GM23248 (cell line): ENCODE results near the gene THADA. TPM values are rescaled to one million over a fixed set of nuclear protein-coding genes. Genes with fewer than 3 reads are reported as not detected.

ENCODE experiments used
- DNase-seq: peaks from one replicate; pipeline ENCODE4 v3.0.0-alpha.2; 2015
- H2AFZ ChIP-seq: fragments of 200-600 bp; sonication (generic); 2 replicates; pipeline ENCODE4 v1.6.1; 2016; ENCODE audit warnings: antibody characterized with exemption
- H3F3A ChIP-seq: fragments of 200-600 bp; sonication (generic); 2 replicates; pipeline ENCODE4 v1.6.1; 2016; ENCODE audit warnings: mild to moderate bottlenecking, antibody characterized with exemption, mixed run types; ENCODE audit not compliant: insufficient read depth
- H3K27ac ChIP-seq: fragments of 200-600 bp; sonication (generic); 2 replicates; pipeline ENCODE4 v1.5.1; 2016; ENCODE audit warnings: mild to moderate bottlenecking
- H3K27me3 ChIP-seq: fragments of 200-600 bp; sonication (generic); replicated peaks from 2 replicates; pipeline ENCODE4 v1.6.1; 2016; ENCODE audit warnings: mild to moderate bottlenecking; ENCODE audit not compliant: insufficient read depth
- H3K36me3 ChIP-seq: fragments of 200-600 bp; sonication (generic); 2 replicates; pipeline ENCODE4 v1.6.1; 2016; ENCODE audit warnings: low read depth, mild to moderate bottlenecking
- H3K4me1 ChIP-seq: fragments of 200-600 bp; sonication (generic); 2 replicates; pipeline ENCODE4 v1.6.1; 2016; ENCODE audit warnings: mild to moderate bottlenecking; ENCODE audit not compliant: insufficient read depth
- H3K4me2 ChIP-seq: fragments of 200-600 bp; sonication (generic); one replicate; pipeline ENCODE4 v1.6.1; 2016; ENCODE audit warnings: mild to moderate bottlenecking; ENCODE audit not compliant: unreplicated experiment
- H3K4me3 ChIP-seq: fragments of 200-600 bp; sonication (generic); 2 replicates; pipeline ENCODE4 v1.5.1; 2016; ENCODE audit warnings: mild to moderate bottlenecking
- H3K79me2 ChIP-seq: fragments of 200-600 bp; sonication (generic); 2 replicates; pipeline ENCODE4 v1.6.1; 2016; ENCODE audit warnings: mild to moderate bottlenecking; ENCODE audit not compliant: insufficient read depth
- H3K9ac ChIP-seq: fragments of 200-600 bp; sonication (generic); 2 replicates; pipeline ENCODE4 v1.6.1; 2016; ENCODE audit warnings: mild to moderate bottlenecking
- H3K9me2 ChIP-seq: fragments of 200-600 bp; sonication (generic); 2 replicates; pipeline ENCODE4 v1.6.1; 2016; ENCODE audit warnings: mixed run types, mild to moderate bottlenecking, moderate library complexity; ENCODE audit not compliant: insufficient read depth
- H3K9me3 ChIP-seq: fragments of 200-600 bp; sonication (generic); one replicate; pipeline ENCODE4 v1.6.1; 2017; ENCODE audit warnings: low read depth
- H4K20me1 ChIP-seq: fragments of 200-600 bp; sonication (generic); 2 replicates; pipeline ENCODE4 v1.6.0; 2016; ENCODE audit not compliant: insufficient read depth
- EZH2 ChIP-seq: fragments of 200-600 bp; sonication (generic); IDR thresholded peaks from 2 replicates; pipeline ENCODE4 v1.6.1; 2018; ENCODE audit warnings: antibody characterized with exemption, mild to moderate bottlenecking; ENCODE audit not compliant: insufficient read depth, poor library complexity, severe bottlenecking
- EZH2phosphoT487 ChIP-seq: fragments of 200-600 bp; sonication (generic); IDR thresholded peaks from 2 replicates; pipeline ENCODE4 v1.6.1; 2018; ENCODE audit warnings: antibody characterized with exemption, moderate library complexity, mild to moderate bottlenecking, low read depth; ENCODE audit not compliant: insufficient read depth
- WGBS, 2 experiments: methylation state at CpG; one replicate each; pipeline ENCODE4 v1.1.6; 2015 to 2017; ENCODE audit warnings: low lambda C conversion rate in 2 of 2, low coverage in 1 of 2; ENCODE audit errors: missing lambda C conversion rate in 2 of 2; 5-methylcytosine and 5-hydroxymethylcytosine counted together
- in situ Hi-C: fragments of 300-500 bp; cut with MboI; formaldehyde crosslinking; loops from 2 replicates; pipeline ENCODE4 v1.15.0; 2020
- polyA plus RNA-seq: library from polyadenylated mRNA; unstranded; fragments of >200 nt; fragmentation: Nextera tagmentation; extraction: Ambion mirVana; gene quantifications from 2 replicates; pipeline ENCODE4 v1.2.1, GENCODE V29; 2016
- total RNA-seq: library from RNA; depleted of rRNA; stranded (reverse); fragments of >200 nt; shearing (Covaris generic); gene quantifications from 2 replicates; pipeline ENCODE4 v1.2.3, GENCODE V29; 2014

Gene THADA
- total and polyA plus RNA-seq, 2 experiments from 2014 or later: 14.1 to 15.8 TPM

- no peak for DNase-seq
- Histone ChIP-seq H3K9ac (no peak overlapping the region), H2AFZ (no peak overlapping the region), H3F3A (peaks cover 30% of the 10 kb centered on the region), H3K9me3 (no peaks in the 10 kb centered on the region), H3K27ac (no peak overlapping the region), H3K4me2 (peak overlapping the region; percentile 80), H3K36me3 (no peaks in the 10 kb centered on the region), H4K20me1 (no peaks in the 10 kb centered on the region), H3K9me2 (no peaks in the 10 kb centered on the region), H3K4me3 (no peak overlapping the region), H3K4me1 (peaks cover 36% of the 10 kb centered on the region), H3K27me3 (no peaks in the 10 kb centered on the region), H3K79me2 (no peaks in the 10 kb centered on the region)
- TF ChIP-seq EZH2phosphoT487 (no peak), EZH2 (no peak)
- 92 to 96% methylated on average over 3 of the region's 3 CpGs for WGBS, 2 experiments
- in situ Hi-C loops: no loop called here
Measured at GRCh38 chr2:43469094-43469493, 126.7 kb downstream of the THADA start.

DNA sequence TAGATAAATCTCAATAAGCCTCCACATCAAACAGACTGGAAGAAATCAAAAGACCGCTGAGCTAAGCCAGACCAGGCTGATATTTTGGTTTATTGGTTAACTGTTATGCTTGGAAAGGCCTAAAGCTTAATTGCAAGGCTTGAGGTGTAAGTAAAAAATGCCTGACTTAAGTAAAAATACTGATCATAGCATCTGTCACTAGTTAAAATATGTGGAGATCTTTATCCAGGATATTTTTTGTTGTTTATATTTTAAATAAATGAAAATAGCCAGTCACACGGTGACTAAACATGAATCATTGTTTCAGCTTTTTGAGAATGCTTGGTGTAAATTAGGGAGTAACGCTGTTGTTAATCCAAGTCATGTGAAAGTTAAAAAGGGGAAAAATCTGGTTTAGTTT is 127.9 kb downstream of the THADA start:
- in situ Hi-C loops: no loop called here
- 0 to 4% methylated on average over 3 of the region's 3 CpGs for WGBS, 2 experiments
- no peaks in the 10 kb centered on the region for H3K79me2 ChIP-seq
- H3F3A ChIP-seq: peaks cover 40% of the 10 kb centered on the region
- H2AFZ ChIP-seq: no peak overlapping the region
- H3K9me3 ChIP-seq: no peaks in the 10 kb centered on the region
- H4K20me1 ChIP-seq: no peaks in the 10 kb centered on the region
- DNase-seq: peak; percentile 81
- H3K4me1 ChIP-seq: peaks cover 48% of the 10 kb centered on the region
- peak overlapping the region; percentile 21 for H3K4me3 ChIP-seq
- peak overlapping the region; percentile 15 for H3K9ac ChIP-seq
- H3K36me3 ChIP-seq: no peaks in the 10 kb centered on the region
- no peaks in the 10 kb centered on the region for H3K9me2 ChIP-seq
- H3K27ac ChIP-seq: peak overlapping the region; percentile 78
- H3K4me2 ChIP-seq: peak overlapping the region; percentile 80
- no peak for TF ChIP-seq EZH2
- TF ChIP-seq EZH2phosphoT487: 0 out of 2 replicates have a peak, but pooled peaks have one; percentile 32
- no peaks in the 10 kb centered on the region for H3K27me3 ChIP-seq

DNA sequence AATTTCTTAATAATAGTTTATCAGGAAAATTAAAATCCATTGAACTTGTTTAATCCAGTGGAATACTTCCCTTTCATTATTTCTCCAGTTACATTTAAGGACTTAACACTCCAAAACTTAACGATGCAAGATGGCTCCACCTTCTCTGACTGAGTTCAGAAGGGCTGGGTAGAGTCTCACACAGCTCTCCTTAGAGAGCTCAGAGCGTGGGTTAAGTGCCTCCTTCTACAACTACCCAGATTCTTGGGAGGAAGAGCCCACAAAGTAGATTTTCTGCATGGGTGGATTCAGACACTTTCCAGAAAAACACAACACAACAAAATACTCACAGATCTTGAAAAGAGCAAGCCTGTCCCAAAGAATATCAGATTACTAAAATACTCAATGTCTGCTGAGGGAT is 130.6 kb downstream of the THADA start:
- Histone ChIP-seq H3K27me3 (no peaks in the 10 kb centered on the region), H3K4me1 (peaks cover 65% of the 10 kb centered on the region), H3K4me3 (no peak overlapping the region), H3K36me3 (no peaks in the 10 kb centered on the region), H3K9me3 (no peaks in the 10 kb centered on the region), H3K79me2 (no peaks in the 10 kb centered on the region), H3K4me2 (no peak overlapping the region), H3K9me2 (no peaks in the 10 kb centered on the region), H3F3A (peaks cover 53% of the 10 kb centered on the region), H2AFZ (no peak overlapping the region), H4K20me1 (no peaks in the 10 kb centered on the region), H3K27ac (no peak overlapping the region), H3K9ac (no peak overlapping the region)
- in situ Hi-C loops: no loop called here
- TF ChIP-seq EZH2phosphoT487 (no peak), EZH2 (no peak)
- no peak for DNase-seq
- WGBS, 2 experiments: 57 to 61% methylated on average over 2 of the region's 2 CpGs

DNA sequence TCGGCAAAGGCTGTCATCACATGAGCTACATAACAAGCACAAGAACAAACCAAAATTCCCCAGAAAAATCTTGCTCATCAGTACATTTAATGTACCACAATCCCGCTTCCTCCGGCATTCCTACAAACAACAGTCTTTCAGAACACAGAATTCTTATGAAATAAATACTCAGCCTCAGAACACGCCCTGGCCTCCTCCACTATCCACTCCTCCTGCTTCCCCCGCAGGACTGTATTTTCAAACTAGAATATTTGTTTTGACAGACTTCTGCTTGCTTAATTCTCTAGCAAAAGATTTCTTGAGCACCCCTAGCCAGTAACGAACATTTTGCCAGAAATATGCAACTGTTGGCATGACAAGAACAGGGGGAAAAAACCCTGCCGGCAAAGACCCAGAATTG is 131.2 kb downstream of the THADA start:
- TF ChIP-seq EZH2: no peak
- no peak for TF ChIP-seq EZH2phosphoT487
- Histone ChIP-seq H3K36me3 (no peaks in the 10 kb centered on the region), H3K9me2 (no peaks in the 10 kb centered on the region), H3K4me2 (peak overlapping the region; percentile 33), H4K20me1 (no peaks in the 10 kb centered on the region), H2AFZ (no peak overlapping the region), H3K4me3 (0 out of 2 replicates have a peak overlapping the region, but pooled peaks have one; percentile 0), H3K9me3 (no peaks in the 10 kb centered on the region), H3K27ac (peak overlapping the region; percentile 6), H3K4me1 (peaks cover 71% of the 10 kb centered on the region), H3F3A (peaks cover 58% of the 10 kb centered on the region), H3K27me3 (no peaks in the 10 kb centered on the region), H3K79me2 (no peaks in the 10 kb centered on the region), H3K9ac (no peak overlapping the region)
- WGBS, 2 experiments: 18 to 19% methylated on average over 7 of the region's 7 CpGs
- in situ Hi-C loops: no loop called here
- peak; percentile 67 for DNase-seq
